ENCODE results near the gene MAIP1.
"Not testable (repeated sequence)": the region's sequence is repeated elsewhere in the genome, so short reads cannot be mapped to it uniquely, and the experiment has no call there.

The MAIP1 gene, protein sequence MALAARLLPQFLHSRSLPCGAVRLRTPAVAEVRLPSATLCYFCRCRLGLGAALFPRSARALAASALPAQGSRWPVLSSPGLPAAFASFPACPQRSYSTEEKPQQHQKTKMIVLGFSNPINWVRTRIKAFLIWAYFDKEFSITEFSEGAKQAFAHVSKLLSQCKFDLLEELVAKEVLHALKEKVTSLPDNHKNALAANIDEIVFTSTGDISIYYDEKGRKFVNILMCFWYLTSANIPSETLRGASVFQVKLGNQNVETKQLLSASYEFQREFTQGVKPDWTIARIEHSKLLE

DNA sequence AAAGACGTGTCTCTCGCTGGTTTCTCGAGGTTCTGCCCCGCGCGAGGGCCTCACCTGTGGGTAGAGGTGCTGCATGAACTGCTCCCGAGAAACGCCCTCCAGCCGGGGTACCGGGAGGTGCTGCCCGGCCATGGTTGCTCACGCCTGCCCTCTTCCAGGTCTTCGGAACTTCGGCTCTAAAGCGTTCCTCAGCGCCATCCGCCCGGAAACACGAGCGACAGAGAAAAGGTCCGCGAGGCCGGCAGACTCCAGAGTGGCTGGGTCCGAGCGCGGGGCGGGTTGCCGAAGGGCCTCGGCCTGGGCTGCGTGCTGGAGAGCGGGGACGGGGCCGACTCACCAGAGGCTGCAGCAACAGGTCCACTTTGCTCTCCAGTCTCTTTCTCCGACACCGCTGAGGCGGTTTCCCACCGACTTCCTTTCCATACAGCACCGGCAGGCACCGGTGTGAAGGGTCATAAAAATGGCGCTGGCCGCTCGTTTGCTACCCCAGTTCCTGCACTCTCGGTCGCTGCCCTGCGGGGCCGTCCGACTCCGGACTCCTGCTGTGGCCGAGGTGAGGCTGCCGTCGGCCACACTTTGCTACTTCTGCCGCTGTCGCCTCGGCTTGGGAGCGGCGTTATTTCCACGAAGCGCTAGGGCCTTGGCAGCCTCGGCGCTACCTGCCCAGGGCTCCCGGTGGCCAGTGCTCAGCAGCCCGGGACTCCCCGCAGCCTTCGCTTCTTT is at the start of gene MAIP1, which contains the start of gene TYW5:
MAIP1 (plus strand) TSS at position 244 of the 723 bp plus-strand sequence; CDS start at position 461, 217 bp downstream.
TYW5 (minus strand) TSS at position 153 of the 723 bp plus-strand sequence; CDS start at position 132, 21 bp downstream.
- peak; percentile 63 for DNase-seq (ENCODE audit: low read depth)

DNA sequence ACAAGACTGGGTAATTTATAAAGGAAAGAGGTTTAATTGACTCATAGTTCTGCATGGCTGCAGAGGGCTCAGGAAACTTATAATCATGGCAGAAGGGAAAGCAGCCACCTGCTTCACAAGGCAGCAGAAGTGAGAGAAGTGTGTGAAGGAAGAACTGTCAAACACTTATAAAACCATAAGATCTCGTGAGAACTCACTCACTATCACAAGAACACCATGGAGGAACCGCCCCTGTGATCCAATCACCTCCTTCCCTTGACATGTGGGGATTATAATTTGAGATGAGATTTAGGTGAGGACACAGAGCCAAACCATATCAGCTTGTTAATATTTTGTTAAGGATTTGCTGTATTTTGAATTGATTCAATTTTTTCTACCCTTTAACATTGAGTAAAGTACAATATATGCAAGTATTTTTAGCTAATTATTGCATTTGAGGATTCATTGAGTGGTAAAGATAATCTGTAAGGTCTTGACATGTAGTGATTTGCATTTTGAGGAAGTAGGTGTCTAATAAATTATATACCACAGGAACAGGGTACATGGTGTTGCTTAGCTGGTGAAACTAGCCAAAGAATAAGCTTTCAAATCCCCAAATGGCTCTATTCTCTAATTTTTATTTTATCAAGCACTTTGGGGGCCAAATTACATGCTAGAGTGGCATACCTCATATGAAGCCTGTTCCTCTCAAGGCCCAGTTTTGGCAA is 48.2 kb upstream of the MAIP1 start:
- no peak for DNase-seq (ENCODE audit: low read depth)

DNA sequence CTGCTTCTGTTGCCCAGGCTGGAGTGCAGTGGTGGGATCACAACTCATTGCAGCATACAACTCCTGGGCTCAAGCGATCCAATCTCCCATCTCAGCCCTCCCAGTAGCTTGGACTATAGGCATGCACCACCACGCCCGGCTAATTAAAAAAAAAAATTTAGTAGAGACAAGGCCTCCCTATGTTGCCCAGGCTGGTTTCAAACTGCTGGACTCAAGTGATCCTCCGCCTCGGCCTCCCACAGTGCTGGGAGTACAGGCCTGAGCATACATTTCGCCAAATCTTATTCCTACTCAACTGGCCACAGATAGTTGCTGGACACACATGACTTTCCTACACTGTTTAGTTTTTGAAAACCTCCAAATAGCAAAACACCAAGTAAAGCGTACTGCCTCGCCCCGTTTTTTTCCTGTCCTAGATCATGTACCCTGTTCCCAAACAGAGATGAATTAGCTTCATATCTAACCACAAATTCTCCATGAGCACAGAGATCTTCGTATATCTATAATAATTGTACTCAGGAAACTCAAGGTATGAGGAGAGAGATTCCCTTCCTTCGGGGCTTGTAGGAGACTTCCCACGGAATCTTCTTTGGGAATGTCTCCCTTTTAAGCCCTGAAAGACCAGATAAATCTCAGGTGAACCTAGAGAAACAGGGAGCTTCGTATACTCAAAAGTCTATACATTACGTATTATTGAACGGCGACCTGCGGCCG is 44.9 kb upstream of the MAIP1 start:
- no peak for DNase-seq (ENCODE audit: low read depth)

DNA sequence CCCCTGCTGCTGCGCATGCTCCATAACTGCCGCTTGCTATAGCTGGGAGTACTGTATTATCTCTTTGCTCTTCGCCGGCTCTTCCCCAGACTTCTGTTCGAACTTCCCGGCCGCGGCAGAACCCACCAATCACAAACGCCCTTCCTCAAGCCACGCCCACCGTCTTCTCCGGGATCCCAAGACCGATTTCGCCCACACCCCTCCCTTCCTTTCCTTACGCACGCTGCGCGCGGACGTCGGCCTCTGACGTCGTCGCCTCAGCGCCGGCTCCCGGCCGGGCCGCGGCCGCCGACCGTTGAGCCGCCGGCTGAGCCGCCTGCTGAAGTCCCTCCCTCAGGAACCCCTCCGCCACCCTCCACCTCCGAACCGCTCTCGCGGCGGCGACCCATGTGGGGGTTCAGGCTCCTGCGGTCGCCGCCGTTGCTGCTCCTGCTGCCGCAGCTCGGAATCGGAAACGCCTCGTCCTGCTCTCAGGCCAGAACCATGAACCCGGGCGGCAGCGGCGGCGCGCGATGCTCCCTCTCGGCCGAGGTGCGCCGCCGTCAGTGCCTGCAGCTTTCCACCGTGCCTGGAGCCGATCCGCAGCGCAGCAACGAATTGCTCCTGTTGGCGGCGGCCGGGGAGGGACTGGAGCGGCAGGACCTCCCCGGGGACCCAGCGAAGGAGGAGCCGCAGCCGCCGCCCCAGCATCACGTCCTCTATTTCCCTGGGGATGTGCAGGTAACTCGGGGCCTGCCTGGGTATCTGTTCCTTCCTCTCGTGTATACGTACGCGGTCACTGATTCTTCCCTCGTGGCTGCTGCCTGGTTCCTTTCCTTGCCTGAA is 44.1 kb upstream of the MAIP1 start, which contains the start of gene C2orf69:
C2orf69 (plus strand) TSS at position 242 of the 825 bp plus-strand sequence; CDS start at position 388, 146 bp downstream.
- DNase-seq (ENCODE audit: low read depth): peak; percentile 85

DNA sequence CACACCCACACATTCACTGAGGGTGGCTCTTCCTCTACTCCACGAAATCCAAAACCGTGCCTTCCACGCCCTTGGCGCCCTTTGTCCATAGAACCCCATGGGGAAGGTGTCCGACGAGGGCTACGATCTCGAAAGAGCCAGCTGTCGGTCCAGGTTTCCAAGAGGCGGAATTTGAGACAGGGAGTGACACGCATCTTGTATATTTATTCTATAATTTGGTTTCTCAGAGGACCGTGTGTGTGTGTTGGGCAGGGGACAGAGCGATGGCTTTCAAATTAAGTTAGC is 43.6 kb upstream of the MAIP1 start:
- no peak for DNase-seq (ENCODE audit: low read depth)

DNA sequence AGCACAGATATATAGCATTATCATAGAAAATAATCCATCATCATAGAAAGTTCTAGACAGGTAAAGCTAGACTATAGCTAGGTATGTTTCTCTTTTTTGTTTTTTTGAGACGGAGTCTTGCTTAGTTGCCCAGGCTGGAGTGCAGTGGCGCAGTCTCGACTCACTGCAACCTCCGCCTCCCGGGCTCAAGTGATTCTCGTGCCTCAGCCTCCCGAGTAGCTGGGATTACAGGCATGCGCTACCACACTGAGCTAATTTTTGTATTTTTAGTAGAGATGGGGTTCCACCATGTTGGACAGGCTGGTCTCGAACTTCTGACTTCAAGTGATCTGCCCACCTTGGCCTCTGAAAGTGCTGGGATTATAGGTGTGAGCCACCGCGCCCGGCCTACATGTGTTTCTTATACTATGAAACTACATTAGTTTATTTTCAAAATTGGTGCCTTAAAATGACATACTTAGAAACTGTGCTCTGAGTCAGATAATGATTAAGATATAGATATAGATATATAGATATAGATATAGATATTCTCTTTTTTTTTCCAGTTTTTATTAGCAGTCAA is 42.7 kb upstream of the MAIP1 start:
- not testable (repeated sequence) for DNase-seq (ENCODE audit: low read depth)

DNA sequence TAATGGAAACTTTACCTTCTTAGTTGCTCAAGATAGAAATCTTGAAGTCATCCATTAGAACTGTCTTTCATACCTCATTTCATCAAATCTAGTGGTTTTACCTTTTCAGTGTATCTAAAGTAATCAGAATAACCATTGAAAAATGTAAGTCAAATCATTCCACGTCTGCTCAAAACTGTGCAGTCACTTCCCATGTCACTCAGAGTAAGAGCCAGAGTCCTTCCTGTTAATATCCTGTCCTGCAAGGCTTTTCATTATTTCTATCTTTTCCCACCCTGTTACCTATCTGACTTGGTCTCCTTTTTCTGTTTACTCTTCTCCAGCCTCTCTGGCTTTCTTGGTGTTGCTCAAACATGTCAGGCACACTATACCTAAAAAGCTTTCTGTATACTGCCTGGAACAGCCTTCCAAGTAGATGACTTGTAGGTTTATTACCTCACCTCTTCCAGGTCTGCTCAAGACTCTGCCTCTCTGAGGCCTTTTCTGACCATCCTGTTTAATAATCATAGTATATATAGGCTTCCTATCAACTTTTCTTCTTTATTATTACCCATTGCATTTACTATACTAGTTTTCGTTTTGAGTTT is 40.9 kb upstream of the MAIP1 start:
- no peak for DNase-seq (ENCODE audit: low read depth)

DNA sequence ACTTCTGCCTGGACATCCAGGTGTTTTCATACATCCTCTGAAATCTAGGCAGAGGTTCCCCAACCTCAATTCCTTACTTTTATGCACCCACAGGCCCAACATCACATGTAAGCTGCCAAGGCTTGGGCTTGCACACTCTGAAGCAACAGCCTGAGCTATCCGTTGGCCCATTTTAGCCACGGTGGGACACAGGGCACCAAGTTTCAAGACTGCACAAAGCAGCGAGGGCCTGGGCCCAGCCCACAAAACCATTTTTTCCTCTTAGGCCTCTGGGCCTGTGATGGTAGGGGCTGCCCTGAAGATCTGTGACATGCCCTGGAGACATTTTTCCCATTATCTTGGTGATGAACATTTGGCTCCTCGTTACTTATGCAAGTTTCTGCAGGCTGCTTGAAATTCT is 38.4 kb upstream of the MAIP1 start:
- DNase-seq (ENCODE audit: low read depth): no peak

DNA sequence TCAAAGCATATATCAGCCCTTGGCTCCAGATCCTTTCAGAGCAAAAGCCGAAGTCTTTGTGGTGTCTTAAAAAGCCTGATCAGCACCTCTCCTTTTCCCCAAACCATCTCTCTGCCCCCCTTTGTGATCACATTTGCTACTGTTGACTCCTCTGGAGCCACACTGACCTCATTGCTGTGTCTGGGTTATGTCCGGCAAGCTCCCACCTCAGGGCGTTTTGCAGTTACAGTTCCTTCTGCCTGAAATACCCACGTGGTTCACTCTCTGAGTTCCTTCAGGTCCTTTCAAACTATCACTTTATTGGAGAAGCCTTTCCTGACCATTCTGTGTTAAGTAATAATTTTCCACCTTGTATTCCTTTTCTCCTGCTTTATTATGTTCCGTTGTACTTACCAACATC is 32.5 kb upstream of the MAIP1 start:
- no peak for DNase-seq (ENCODE audit: low read depth)

DNA sequence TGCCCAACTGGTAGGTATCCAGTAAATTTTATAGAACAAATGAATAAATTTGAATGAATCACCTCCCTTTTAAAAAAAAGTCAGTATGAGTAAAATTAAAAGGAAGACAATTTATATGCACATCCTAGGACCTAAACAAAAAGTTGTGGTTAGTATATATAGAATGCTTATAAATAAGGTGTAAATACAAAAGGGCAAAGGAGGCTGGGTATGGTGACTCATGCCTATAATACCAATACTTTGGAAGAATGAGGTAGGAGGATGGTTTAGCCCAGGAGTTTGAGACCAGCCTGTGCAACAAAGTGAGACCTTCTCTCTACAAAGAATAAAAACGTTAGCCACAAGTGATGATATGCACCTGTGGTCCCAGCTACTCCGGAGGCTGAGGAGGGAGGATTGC is 31.5 kb upstream of the MAIP1 start:
- no peak for DNase-seq (ENCODE audit: low read depth)

DNA sequence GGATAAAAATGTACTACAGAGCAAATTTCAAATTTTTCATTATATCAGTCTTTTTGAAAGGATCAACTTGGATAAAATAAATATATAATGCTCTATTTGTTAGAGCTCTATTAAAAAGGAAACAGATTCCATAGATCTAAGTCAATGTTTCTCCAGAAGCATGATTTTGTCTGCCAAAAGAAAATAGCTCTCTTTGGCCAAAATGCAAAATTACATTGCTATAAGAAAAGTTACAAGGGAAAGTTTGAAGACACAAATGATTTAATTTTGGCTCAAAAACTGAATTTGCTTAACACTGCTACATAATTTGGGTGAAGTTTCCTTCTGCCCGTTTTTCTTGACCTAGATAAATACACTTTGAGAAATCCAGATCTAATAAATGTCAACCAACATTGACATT is 28.6 kb upstream of the MAIP1 start:
- DNase-seq (ENCODE audit: low read depth): no peak

DNA sequence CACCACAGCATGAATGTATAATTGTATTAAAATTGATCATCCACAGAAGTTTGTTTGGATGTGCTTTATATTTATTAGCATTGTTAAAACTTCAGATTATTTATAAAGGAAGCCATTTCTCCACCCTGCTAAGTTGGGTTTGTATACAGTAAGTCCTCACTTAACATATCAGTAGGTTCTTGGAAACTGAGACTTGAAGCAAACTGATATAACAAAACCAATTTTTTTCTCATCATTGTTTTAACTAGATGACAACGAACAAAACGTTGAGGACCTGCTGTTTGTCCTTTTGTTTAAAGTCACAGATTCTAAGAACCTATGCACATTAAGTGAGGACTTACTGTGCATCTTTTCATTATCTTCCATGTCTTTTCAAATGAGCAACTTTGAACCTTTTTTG is 27.2 kb upstream of the MAIP1 start:
- no peak for DNase-seq (ENCODE audit: low read depth)

DNA sequence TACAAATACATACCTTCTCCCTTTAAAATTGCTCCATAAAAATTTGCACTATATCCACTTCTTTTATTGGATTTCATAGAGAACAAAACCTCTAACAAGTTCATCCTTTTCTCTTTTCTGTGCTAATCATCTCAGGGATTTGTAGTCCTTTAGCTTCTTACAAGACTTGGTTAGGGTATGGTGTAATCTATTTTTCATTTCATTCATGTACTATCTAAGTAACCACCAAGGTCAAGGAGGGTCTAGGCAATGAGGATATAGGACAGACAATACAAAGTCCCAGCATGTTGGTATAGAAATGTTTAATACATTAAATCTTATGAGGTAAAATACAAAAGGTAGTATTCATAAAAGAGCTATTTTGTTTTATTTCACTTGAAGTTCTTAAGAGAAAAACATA is 26.8 kb upstream of the MAIP1 start:
- no peak for DNase-seq (ENCODE audit: low read depth)

DNA sequence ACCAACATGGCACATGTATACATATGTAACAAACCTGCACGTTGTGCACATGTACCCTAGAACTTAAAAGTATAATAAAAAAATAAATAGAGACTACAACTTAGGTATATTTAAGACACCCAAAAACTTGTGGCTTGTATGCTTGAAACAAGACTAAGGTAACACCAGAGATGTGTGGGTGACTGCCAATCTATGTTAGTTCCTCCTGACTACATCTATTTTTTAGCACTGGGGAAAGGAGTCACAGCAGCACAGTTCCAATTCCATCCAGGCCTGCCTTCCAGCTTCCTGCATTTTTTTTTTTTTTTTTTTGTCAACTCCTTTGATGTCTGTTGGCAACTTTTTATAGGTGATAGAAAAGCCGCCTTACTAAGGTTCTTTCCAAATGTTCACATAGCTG is 26.1 kb upstream of the MAIP1 start:
- no peak for DNase-seq (ENCODE audit: low read depth)

DNA sequence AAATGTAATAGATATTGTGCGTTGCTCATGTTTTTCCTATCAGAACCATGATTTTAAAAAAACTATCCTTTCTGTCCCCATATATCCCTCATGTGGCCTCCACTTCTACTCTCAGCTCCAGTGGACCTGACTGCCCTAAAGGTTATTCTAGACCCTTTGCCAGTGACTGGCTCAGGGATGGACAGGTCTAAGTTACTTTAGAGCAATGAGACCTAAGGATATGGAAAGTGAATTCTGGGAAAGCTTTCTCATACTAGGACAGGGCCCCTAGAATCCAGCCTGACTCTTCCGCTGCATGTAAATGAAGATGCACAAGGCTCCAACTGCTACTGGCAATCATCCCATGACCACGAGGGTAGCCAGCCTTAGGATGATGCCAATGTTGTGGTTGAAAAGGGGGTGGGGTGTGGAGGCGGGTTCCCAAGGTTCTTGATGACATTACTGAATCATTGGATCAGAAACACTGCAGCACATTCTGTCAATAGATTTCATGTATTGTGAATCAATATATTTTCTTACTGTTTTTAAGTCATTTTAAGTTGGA is 23.0 kb upstream of the MAIP1 start:
- no peak for DNase-seq (ENCODE audit: low read depth)

DNA sequence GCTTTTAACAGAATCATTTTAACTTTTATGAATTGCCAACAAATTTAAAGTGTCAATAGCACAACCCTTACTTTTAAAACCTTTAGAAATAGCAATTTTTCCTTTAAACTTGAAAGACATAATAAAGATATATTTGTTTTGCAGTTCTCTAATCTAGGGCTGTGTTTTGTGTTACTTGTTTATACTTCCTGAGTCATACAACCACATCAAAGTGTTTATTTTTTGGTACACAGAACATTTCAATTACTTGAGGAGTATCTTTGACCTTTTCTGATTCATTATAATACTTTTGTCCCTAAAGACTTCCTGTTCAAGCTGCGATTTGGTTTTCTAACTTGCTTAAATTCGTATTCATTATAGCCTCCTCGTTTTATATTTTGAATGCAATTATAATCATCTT is 21.9 kb upstream of the MAIP1 start:
- no peak for DNase-seq (ENCODE audit: low read depth)

DNA sequence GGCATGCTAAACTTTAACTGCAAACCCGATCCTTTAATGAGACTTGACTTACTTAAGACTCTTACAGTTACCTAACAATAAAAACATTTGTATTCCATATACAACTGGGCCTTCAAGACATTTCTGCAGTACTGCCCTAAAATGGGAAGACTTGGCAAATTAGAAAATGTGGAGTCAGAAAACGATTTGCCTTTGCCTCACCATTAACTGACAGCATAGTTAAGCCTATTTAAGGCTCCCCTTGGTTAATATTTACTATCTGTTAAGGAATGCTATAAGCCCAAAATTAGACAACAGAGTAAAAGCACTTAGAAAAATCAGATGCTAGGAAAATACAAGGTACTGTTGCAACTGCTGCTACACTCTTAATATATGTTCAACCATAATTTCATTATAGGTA is 18.8 kb upstream of the MAIP1 start:
- no peak for DNase-seq (ENCODE audit: low read depth)

DNA sequence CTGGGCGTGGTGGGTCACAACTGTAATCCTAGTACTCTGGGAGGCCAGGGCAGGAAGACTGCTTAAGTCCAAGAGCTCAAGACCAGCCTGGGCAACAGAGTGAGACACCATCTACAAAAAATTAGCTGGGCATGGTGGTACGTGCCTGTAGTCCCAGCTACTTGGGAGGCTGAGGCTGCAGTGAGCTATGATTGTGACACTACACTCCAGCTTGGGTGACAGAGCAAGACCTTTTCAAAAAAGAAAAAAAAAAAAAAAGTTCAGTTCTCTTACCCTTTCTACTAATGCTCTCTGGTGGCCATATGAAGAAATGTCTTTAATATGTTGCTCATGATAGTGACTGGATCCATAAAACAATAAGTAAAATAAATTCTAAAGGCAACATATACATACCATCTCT is 15.0 kb upstream of the MAIP1 start:
- DNase-seq (ENCODE audit: low read depth): no peak

DNA sequence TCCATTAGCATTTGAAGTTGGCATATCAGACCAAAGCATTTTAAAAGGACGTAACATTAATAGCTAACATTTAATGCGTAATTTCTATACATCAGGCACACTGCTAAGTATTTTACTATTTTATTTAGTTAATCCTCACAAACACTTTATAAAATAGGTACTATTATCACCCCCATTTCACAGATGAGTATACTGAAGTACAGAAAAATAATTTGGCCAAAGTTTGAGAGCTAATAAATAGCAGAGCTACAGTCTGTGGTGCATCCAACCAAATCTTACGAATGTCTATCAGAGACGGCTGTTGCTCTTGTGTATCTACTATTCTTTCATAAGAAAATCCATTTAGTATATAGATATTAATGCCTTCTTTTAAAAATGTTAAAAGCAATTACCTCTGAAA is 12.0 kb upstream of the MAIP1 start:
- no peak for DNase-seq (ENCODE audit: low read depth)

DNA sequence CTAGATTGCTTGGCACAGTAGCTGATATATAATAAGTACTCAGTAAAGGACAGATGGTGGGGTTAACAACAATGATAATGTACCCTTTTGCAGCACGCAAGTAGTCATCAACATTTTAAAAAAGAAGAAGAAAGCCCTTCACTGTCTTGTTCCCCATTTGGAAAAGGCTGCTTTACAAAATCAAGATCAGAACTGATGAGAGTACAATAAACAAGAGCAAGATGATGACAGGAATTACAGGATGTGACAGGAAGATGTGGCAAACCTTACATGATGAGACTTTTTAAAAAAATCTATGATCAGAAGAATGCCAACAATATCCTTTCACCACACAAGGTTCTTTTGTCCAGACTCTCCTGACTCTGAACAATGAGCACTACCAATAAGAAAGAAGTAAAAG is 9.2 kb upstream of the MAIP1 start:
- DNase-seq (ENCODE audit: low read depth): no peak

DNA sequence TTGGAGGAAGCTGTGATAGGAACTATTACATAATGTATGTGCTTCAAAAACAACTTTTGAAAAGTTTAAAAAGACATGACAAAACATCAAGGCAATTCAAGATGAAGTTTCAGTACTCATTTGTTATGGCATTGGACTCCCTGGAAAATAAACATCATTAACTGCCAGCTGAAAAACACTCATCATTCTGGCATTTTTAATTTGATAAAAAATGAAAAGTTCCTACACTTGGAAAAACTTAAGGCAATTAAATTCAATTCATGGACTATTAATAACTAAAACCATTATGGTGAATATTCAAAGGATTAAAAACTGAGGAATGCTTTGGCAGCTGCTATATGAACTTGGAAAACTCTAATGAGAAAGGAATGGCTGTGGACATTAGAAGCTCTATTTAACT is 8.5 kb upstream of the MAIP1 start:
- no peak for DNase-seq (ENCODE audit: low read depth)
